ENCODE results near the gene ARMC5. TPM values are rescaled to one million over a fixed set of nuclear protein-coding genes. Genes with fewer than 3 reads are reported as not detected.

ARMC5 gene
- total and polyA plus RNA-seq, 9 of the 15 experiments (the other 6 are each of a cell fraction or from before 2014, with no cell fraction given): 0.11 to 13.5 (median 2.1) TPM

GRCh38 chr16:31458844-31459686, at the start of gene ARMC5 (continued):
- TF ChIP-seq PYGO2 (tag; IDR thresholded peaks at IDR 0.05) (no peak), E2F3 (CRISPR knock-in tag; IDR thresholded peaks at IDR 0.05) (peak; percentile 45; the same call in 1 of the 2 replicates), ZBTB5 (IDR thresholded peaks at IDR 0.05) (no peak), ZNF644 (tag; IDR thresholded peaks at IDR 0.05; ENCODE audit: low read depth) (no peak), FOXM1 (IDR thresholded peaks at IDR 0.05; ENCODE audit: low read depth) (no peak), FOXM1 (CRISPR knock-in tag; IDR thresholded peaks at IDR 0.05; ENCODE audit: low read depth) (no peak; the same call in 1 of the 2 replicates), YY1 (IDR thresholded peaks at IDR 0.05; ENCODE audit: borderline replicate concordance in 1 of 3, control insufficient read depth in 1 of 3, extremely low read depth in 1 of 3, insufficient read depth in 3 of 3, insufficient read length in 1 of 3, insufficient replicate concordance in 2 of 3, low read depth in 1 of 3, low read length in 2 of 3) (peak; percentile 93 to 97 (median 96)), THRAP3 (IDR thresholded peaks at IDR 0.05; ENCODE audit: borderline replicate concordance) (no peak), FIP1L1 (IDR thresholded peaks at IDR 0.05; ENCODE audit: low read depth, low read length, poor library complexity, severe bottlenecking) (peak; percentile 81), C11orf30 (IDR thresholded peaks at IDR 0.05; ENCODE audit: low read depth) (peak; percentile 76), E2F1 (CRISPR knock-in tag; IDR thresholded peaks at IDR 0.05) (peak; percentile 85), NFE2L1 (tag; IDR thresholded peaks at IDR 0.05; ENCODE audit: borderline replicate concordance, low read depth) (no peak), TGIF2 (CRISPR knock-in tag; IDR thresholded peaks at IDR 0.05) (no peak), FOXA1 (IDR thresholded peaks at IDR 0.05; ENCODE audit: borderline replicate concordance) (no peak), CUX1 (CRISPR knock-in tag; IDR thresholded peaks at IDR 0.05) (no peak), BMI1 (IDR thresholded peaks at IDR 0.05; ENCODE audit: low read length) (no peak), SMARCA4 (IDR thresholded peaks at IDR 0.05) (peak; percentile 32; the same call in 1 of the 2 replicates), MEF2A (IDR thresholded peaks at IDR 0.05; ENCODE audit: control insufficient read depth, low read depth, low read length) (no peak), POLR2A (conservative IDR thresholded peaks at IDR 0.05) (peak; percentile 97)
